ENCODE data around the gene RGS7BP.
A peak's percentile ranks its signal among the peaks of the same experiment; 100 is the strongest.
"Not testable (repeated sequence)": the region's sequence is repeated elsewhere in the genome, so short reads cannot be mapped to it uniquely, and the experiment has no call there.

Gene RGS7BP

GRCh38 chr5:64505769-64506566, at the start of gene RGS7BP:
TSS of gene RGS7BP (plus strand) at chr5:64506015. CDS start at chr5:64506625, 610 bp downstream.
- DNase-seq: peak; percentile 61

- DNase-seq: no peak
Measured at GRCh38 chr5:64457846-64458245, 48.0 kb upstream of the RGS7BP start.

GRCh38 chr5:64458948-64459347, 46.9 kb upstream of the RGS7BP start:
- DNase-seq: no peak

GRCh38 chr5:64462391-64462790, 43.4 kb upstream of the RGS7BP start:
- no peak for DNase-seq

- DNase-seq: no peak
Measured at GRCh38 chr5:64486163-64486562, 19.7 kb upstream of the RGS7BP start.

- DNase-seq: no peak
Measured at GRCh38 chr5:64487283-64487682, 18.5 kb upstream of the RGS7BP start.

- DNase-seq: no peak
Measured at GRCh38 chr5:64489857-64490256, 16.0 kb upstream of the RGS7BP start.

- DNase-seq: no peak
Measured at GRCh38 chr5:64497386-64497785, 8.4 kb upstream of the RGS7BP start.

- DNase-seq: no peak
Measured at GRCh38 chr5:64502196-64502595, 3.6 kb upstream of the RGS7BP start.

- DNase-seq: no peak
Measured at GRCh38 chr5:64506567-64507263, 900 bp downstream of the RGS7BP start.

- peak; percentile 19 for DNase-seq
Measured at GRCh38 chr5:64507264-64507605, 1.4 kb downstream of the RGS7BP start.

- DNase-seq: no peak
Measured at GRCh38 chr5:64509828-64510227, 4.0 kb downstream of the RGS7BP start.

GRCh38 chr5:64513492-64513891, 7.7 kb downstream of the RGS7BP start:
- no peak for DNase-seq

- DNase-seq: no peak
Measured at GRCh38 chr5:64514612-64515011, 8.8 kb downstream of the RGS7BP start.

GRCh38 chr5:64516216-64516615, 10.4 kb downstream of the RGS7BP start:
- no peak for DNase-seq

- no peak for DNase-seq
Measured at GRCh38 chr5:64518793-64519192, 13.0 kb downstream of the RGS7BP start.

GRCh38 chr5:64519263-64519662, 13.4 kb downstream of the RGS7BP start:
- DNase-seq: no peak

- no peak for DNase-seq
Measured at GRCh38 chr5:64526734-64527439, 21.1 kb downstream of the RGS7BP start.

- DNase-seq: no peak
Measured at GRCh38 chr5:64530076-64530475, 24.3 kb downstream of the RGS7BP start.

- DNase-seq: no peak
Measured at GRCh38 chr5:64532212-64532611, 26.4 kb downstream of the RGS7BP start.

GRCh38 chr5:64532657-64533056, 26.8 kb downstream of the RGS7BP start:
- DNase-seq: no peak

- no peak for DNase-seq
Measured at GRCh38 chr5:64534033-64534432, 28.2 kb downstream of the RGS7BP start.

GRCh38 chr5:64557911-64558310, 52.1 kb downstream of the RGS7BP start:
- no peak for DNase-seq

GRCh38 chr5:64558641-64559040, 52.8 kb downstream of the RGS7BP start:
- not testable (repeated sequence) for DNase-seq

Measured in midbrain (tissue), 1 donor.